HepG2 (cell line): ENCODE results near the gene PLSCR4. TPM values are rescaled to one million over a fixed set of nuclear protein-coding genes. Genes with fewer than 3 reads are reported as not detected.

ENCODE experiments used
- ADNP ChIP-seq: sonication (generic); formaldehyde crosslinking; IDR thresholded peaks from 2 replicates; pipeline ENCODE4 v1.4.0; 2020; ENCODE audit warnings: missing genetic modification reagents
- CHCHD3 ChIP-seq: sonication (generic); formaldehyde crosslinking; IDR thresholded peaks from 2 replicates; pipeline ENCODE4 v1.8.0; 2022; ENCODE audit warnings: mild to moderate bottlenecking, missing genetic modification reagents, moderate library complexity
- DMTF1 ChIP-seq: sonication (generic); formaldehyde crosslinking; IDR thresholded peaks from 2 replicates; pipeline ENCODE4 v1.4.0; 2020; ENCODE audit warnings: mild to moderate bottlenecking, missing genetic modification reagents
- EHMT2 ChIP-seq: fragments of 200-600 bp; sonication (generic); IDR thresholded peaks from 2 replicates; pipeline ENCODE4 v1.7.0; 2017; ENCODE audit warnings: antibody characterized with exemption, low read depth, low read length, borderline replicate concordance
- FOSL2 ChIP-seq: sonication (generic); formaldehyde crosslinking; IDR thresholded peaks from 2 replicates; pipeline ENCODE4 v1.4.0; 2020; ENCODE audit warnings: missing genetic modification reagents
- GABPB1 ChIP-seq: IDR thresholded peaks from 2 replicates; pipeline ENCODE4 v1.6.1; 2016; ENCODE audit warnings: mild to moderate bottlenecking, missing genetic modification reagents, moderate library complexity, missing compliant biosample characterization
- MBNL3 ChIP-seq: fragments of 250-450 bp; sonication (Bioruptor Pico); conservative IDR thresholded peaks from 2 replicates; pipeline ENCODE4 v1.8.0; 2022; ENCODE audit warnings: mild to moderate bottlenecking, inconsistent platforms
- MIER3 ChIP-seq: IDR thresholded peaks from 2 replicates; pipeline ENCODE4 v1.6.1; 2016; ENCODE audit warnings: missing compliant biosample characterization, borderline replicate concordance
- NFE2 ChIP-seq: sonication (generic); formaldehyde crosslinking; IDR thresholded peaks from 2 replicates; pipeline ENCODE4 v1.4.0; 2020; ENCODE audit warnings: missing genetic modification reagents
- NFIC ChIP-seq: IDR thresholded peaks from 2 replicates; pipeline ENCODE4 v1.6.1; 2012; ENCODE audit warnings: mild to moderate bottlenecking, low read length, inconsistent platforms
- PAF1 ChIP-seq: IDR thresholded peaks from 2 replicates; pipeline ENCODE4 v1.6.1; 2016; ENCODE audit warnings: missing genetic modification reagents, missing compliant biosample characterization
- POGZ ChIP-seq: sonication (generic); formaldehyde crosslinking; IDR thresholded peaks from 2 replicates; pipeline ENCODE4 v1.4.0; 2020; ENCODE audit warnings: mild to moderate bottlenecking, missing genetic modification reagents
- RBFOX2 ChIP-seq: fragments of 200-400 bp; formaldehyde crosslinking; IDR thresholded peaks from 2 replicates; pipeline ENCODE4 v1.6.1; 2017; ENCODE audit warnings: low read depth, mild to moderate bottlenecking, low read length
- ZBTB34 ChIP-seq: sonication (generic); formaldehyde crosslinking; IDR thresholded peaks from 2 replicates; pipeline ENCODE4 v1.8.0; 2022; ENCODE audit warnings: mild to moderate bottlenecking, missing genetic modification reagents
- ZMAT3 ChIP-seq: sonication (generic); formaldehyde crosslinking; conservative IDR thresholded peaks from 2 replicates; pipeline ENCODE4 v1.7.0; 2021; ENCODE audit warnings: missing genetic modification reagents
- ZNF143 ChIP-seq: sonication (generic); formaldehyde crosslinking; IDR thresholded peaks from 2 replicates; pipeline ENCODE4 v1.4.0; 2020; ENCODE audit warnings: missing genetic modification reagents
- ZNF17 ChIP-seq: sonication (generic); formaldehyde crosslinking; IDR thresholded peaks from 2 replicates; pipeline ENCODE4 v1.5.0; 2020; ENCODE audit warnings: mild to moderate bottlenecking, missing genetic modification reagents
- ZNF501 ChIP-seq: sonication (generic); formaldehyde crosslinking; IDR thresholded peaks from 2 replicates; pipeline ENCODE4 v1.5.1; 2020; ENCODE audit warnings: mild to moderate bottlenecking, moderate library complexity, missing genetic modification reagents
- ZNF512 ChIP-seq: sonication (generic); formaldehyde crosslinking; IDR thresholded peaks from 2 replicates; pipeline ENCODE4 v1.4.0; 2020; ENCODE audit warnings: mild to moderate bottlenecking, missing genetic modification reagents
- ZNF512B ChIP-seq: sonication (generic); formaldehyde crosslinking; IDR thresholded peaks from 2 replicates; pipeline ENCODE4 v1.5.1; 2020; ENCODE audit warnings: missing genetic modification reagents, mild to moderate bottlenecking, borderline replicate concordance
- ZNF839 ChIP-seq: sonication (generic); formaldehyde crosslinking; IDR thresholded peaks from 2 replicates; pipeline ENCODE4 v1.4.0; 2020; ENCODE audit warnings: missing genetic modification reagents, mild to moderate bottlenecking, borderline replicate concordance
- ZNF850 ChIP-seq: sonication (generic); formaldehyde crosslinking; conservative IDR thresholded peaks from 2 replicates; pipeline ENCODE4 v1.9.0; 2021; ENCODE audit warnings: mild to moderate bottlenecking, missing genetic modification reagents
- polyA plus RNA-seq, 8 experiments: library from polyadenylated mRNA; depleted of rRNA in 3 of 8; stranded (reverse) in 7 of 8; unstranded in 1 of 8; fragments of >200 nt; fragmentation: Illumina TruSeq in 4 of 8; extraction: Trizol in 4 of 8; gene quantifications; 2 replicates each; pipeline versions ENCODE4 v1.2.1 to v1.2.3, GENCODE V29; 2011 to 2016; ENCODE audit warnings: low read depth in 4 of 8, missing spikeins in 1 of 8, mixed read lengths in 1 of 8; ENCODE audit not compliant: insufficient read depth in 1 of 8
- total RNA-seq, 5 experiments: library from RNA; depleted of rRNA; stranded (reverse); fragments of >200 nt; fragmentation: Illumina TruSeq; extraction: Trizol; gene quantifications; 2 replicates each; pipeline ENCODE4 v1.2.3, GENCODE V29; 2016; ENCODE audit warnings: low read depth in 1 of 5

The PLSCR4 gene
- total and polyA plus RNA-seq, 2 of the 13 experiments (the other 11 are each of a cell fraction or from before 2014, with no cell fraction given): 1.5 to 59.0 TPM

GRCh38 chr3:146223401-146224373 lies 27.2 kb downstream of the PLSCR4 start (continued):
- TF ChIP-seq DMTF1 (CRISPR knock-in tag) (no peak), PAF1 (CRISPR knock-in tag) (no peak), RBFOX2 (0 out of 2 replicates have a peak, but pooled peaks have one; percentile 26), MIER3 (CRISPR knock-in tag) (no peak), ZNF512B (CRISPR knock-in tag) (no peak), ZNF512 (CRISPR knock-in tag) (no peak), FOSL2 (CRISPR knock-in tag) (peak; percentile 91), ZNF501 (CRISPR knock-in tag) (no peak), ZMAT3 (no peak), ZNF143 (CRISPR knock-in tag) (no peak), POGZ (CRISPR knock-in tag) (no peak), ZNF839 (no peak), NFE2 (CRISPR knock-in tag) (no peak), CHCHD3 (CRISPR knock-in tag) (no peak), ZNF850 (CRISPR knock-in tag) (no peak), ZBTB34 (CRISPR knock-in tag) (no peak), GABPB1 (CRISPR knock-in tag) (no peak), NFIC (0 out of 2 replicates have a peak, but pooled peaks have one; percentile 19), ADNP (no peak), ZNF17 (CRISPR knock-in tag) (no peak), EHMT2 (no peak), MBNL3 (CRISPR knock-in tag) (no peak)
